OCI-LY3 (cell line): ENCODE measurements around the gene BNC2.

ENCODE experiments used
- CTCF ChIP-seq: fragments of 200-600, 300-600 bp; sonication (generic); IDR thresholded peaks from 2 replicates; pipeline ENCODE4 v1.5.1; 2014; ENCODE audit warnings: antibody characterized with exemption, low read length, low read depth
- EZH2phosphoT487 ChIP-seq: fragments of 200-600 bp; shearing (Covaris generic); IDR thresholded peaks from 2 replicates; pipeline ENCODE4 v1.6.1; 2018; ENCODE audit warnings: antibody characterized with exemption, mixed run types, low read depth

- no peak for TF ChIP-seq CTCF
- no peak for TF ChIP-seq EZH2phosphoT487
These were observed 75.4 kb downstream of the BNC2 start for GRCh38 chr9:16794871-16795639.
